ENCODE data around the gene NDST1.

NDST1 gene

GRCh38 chr5:150540615-150541396 lies 32.9 kb downstream of the NDST1 start:
- peak; percentile 21; the same call in 1 of the 2 replicates for TF ChIP-seq ISL1 (CRISPR knock-in tag; IDR thresholded peaks at IDR 0.05)
- TF ChIP-seq ZNF8 (CRISPR knock-in tag; IDR thresholded peaks at IDR 0.05): no peak
- peak; percentile 89 for ATAC-seq

DNA sequence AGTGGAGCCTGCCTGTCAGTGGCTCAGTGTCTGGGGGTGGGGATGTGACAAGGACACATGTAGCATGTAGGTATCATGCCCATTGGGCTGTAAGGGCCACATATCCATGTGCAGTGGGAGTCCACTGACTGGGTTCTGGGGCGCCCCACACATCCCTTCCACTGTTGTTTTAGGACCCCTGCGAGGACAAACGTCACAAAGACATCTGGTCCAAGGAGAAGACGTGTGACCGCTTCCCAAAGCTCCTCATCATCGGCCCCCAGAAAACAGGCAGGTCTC lies 33.4 kb downstream of the NDST1 start:
- ATAC-seq: 0 out of 3 replicates have a peak, but pooled peaks have one; percentile 5
- TF ChIP-seq ZNF8 (CRISPR knock-in tag; IDR thresholded peaks at IDR 0.05) (no peak), ZNF565 (CRISPR knock-in tag; conservative IDR thresholded peaks at IDR 0.05; ENCODE audit: low read depth) (no peak), CSDC2 (CRISPR knock-in tag; IDR thresholded peaks at IDR 0.05) (no peak), CREB5 (CRISPR knock-in tag; IDR thresholded peaks at IDR 0.05; ENCODE audit: low read depth) (no peak), ZFP30 (CRISPR knock-in tag; IDR thresholded peaks at IDR 0.05) (no peak), PATZ1 (CRISPR knock-in tag; IDR thresholded peaks at IDR 0.05; ENCODE audit: borderline replicate concordance) (no peak), TOX (CRISPR knock-in tag; IDR thresholded peaks at IDR 0.05; ENCODE audit: borderline replicate concordance) (no peak), RARB (CRISPR knock-in tag; IDR thresholded peaks at IDR 0.05) (no peak), PPARA (CRISPR knock-in tag; IDR thresholded peaks at IDR 0.05; ENCODE audit: borderline replicate concordance) (no peak), ARNTL (CRISPR knock-in tag; IDR thresholded peaks at IDR 0.05; ENCODE audit: borderline replicate concordance, low read depth) (no peak)
- TF ChIP-seq, protein P1, sequence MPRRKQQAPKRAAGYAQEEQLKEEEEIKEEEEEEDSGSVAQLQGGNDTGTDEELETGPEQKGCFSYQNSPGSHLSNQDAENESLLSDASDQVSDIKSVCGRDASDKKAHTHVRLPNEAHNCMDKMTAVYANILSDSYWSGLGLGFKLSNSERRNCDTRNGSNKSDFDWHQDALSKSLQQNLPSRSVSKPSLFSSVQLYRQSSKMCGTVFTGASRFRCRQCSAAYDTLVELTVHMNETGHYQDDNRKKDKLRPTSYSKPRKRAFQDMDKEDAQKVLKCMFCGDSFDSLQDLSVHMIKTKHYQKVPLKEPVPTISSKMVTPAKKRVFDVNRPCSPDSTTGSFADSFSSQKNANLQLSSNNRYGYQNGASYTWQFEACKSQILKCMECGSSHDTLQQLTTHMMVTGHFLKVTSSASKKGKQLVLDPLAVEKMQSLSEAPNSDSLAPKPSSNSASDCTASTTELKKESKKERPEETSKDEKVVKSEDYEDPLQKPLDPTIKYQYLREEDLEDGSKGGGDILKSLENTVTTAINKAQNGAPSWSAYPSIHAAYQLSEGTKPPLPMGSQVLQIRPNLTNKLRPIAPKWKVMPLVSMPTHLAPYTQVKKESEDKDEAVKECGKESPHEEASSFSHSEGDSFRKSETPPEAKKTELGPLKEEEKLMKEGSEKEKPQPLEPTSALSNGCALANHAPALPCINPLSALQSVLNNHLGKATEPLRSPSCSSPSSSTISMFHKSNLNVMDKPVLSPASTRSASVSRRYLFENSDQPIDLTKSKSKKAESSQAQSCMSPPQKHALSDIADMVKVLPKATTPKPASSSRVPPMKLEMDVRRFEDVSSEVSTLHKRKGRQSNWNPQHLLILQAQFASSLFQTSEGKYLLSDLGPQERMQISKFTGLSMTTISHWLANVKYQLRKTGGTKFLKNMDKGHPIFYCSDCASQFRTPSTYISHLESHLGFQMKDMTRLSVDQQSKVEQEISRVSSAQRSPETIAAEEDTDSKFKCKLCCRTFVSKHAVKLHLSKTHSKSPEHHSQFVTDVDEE (CRISPR knock-in tag; IDR thresholded peaks at IDR 0.05): no peak

GRCh38 chr5:150541895-150542294 lies 34.0 kb downstream of the NDST1 start:
- TF ChIP-seq BACH2 (CRISPR knock-in tag; IDR thresholded peaks at IDR 0.05; ENCODE audit: borderline replicate concordance) (no peak), CREB5 (CRISPR knock-in tag; IDR thresholded peaks at IDR 0.05; ENCODE audit: low read depth) (no peak), CSDC2 (CRISPR knock-in tag; IDR thresholded peaks at IDR 0.05) (no peak)
- ATAC-seq: no peak

GRCh38 chr5:150542933-150543445 lies 35.1 kb downstream of the NDST1 start:
- no peak for TF ChIP-seq TCF4 (CRISPR knock-in tag; IDR thresholded peaks at IDR 0.05; ENCODE audit: borderline replicate concordance)
- no peak for TF ChIP-seq ZNF8 (CRISPR knock-in tag; IDR thresholded peaks at IDR 0.05)
- no peak for TF ChIP-seq ISL1 (CRISPR knock-in tag; IDR thresholded peaks at IDR 0.05)
- TF ChIP-seq ZNF70 (CRISPR knock-in tag; IDR thresholded peaks at IDR 0.05): no peak
- no peak for TF ChIP-seq ESRRG (CRISPR knock-in tag; IDR thresholded peaks at IDR 0.05)
- no peak for TF ChIP-seq ZFP3 (CRISPR knock-in tag; IDR thresholded peaks at IDR 0.05)
- no peak for TF ChIP-seq CSRNP3 (CRISPR knock-in tag; IDR thresholded peaks at IDR 0.05)
- no peak for TF ChIP-seq BACH2 (CRISPR knock-in tag; IDR thresholded peaks at IDR 0.05; ENCODE audit: borderline replicate concordance)
- no peak for TF ChIP-seq ZNF565 (CRISPR knock-in tag; conservative IDR thresholded peaks at IDR 0.05; ENCODE audit: low read depth)
- TF ChIP-seq RARB (CRISPR knock-in tag; IDR thresholded peaks at IDR 0.05): no peak
- TF ChIP-seq OSR1 (CRISPR knock-in tag; IDR thresholded peaks at IDR 0.05): no peak
- no peak for TF ChIP-seq PATZ1 (CRISPR knock-in tag; IDR thresholded peaks at IDR 0.05; ENCODE audit: borderline replicate concordance)
- no peak for ATAC-seq

All from SK-N-SH treated with all-trans-retinoic acid at 6 μM for 48 hours (cell line).